ENCODE measurements around the gene TRAF1.

- TF ChIP-seq, protein P1, sequence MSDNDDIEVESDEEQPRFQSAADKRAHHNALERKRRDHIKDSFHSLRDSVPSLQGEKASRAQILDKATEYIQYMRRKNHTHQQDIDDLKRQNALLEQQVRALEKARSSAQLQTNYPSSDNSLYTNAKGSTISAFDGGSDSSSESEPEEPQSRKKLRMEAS (IDR thresholded peaks at IDR 0.05) = no peak
- no peak for TF ChIP-seq CEBPB (IDR thresholded peaks at IDR 0.05; ENCODE audit: low read depth)
- TF ChIP-seq CTCF (IDR thresholded peaks at IDR 0.05 in 2 of 3, conservative IDR thresholded peaks at IDR 0.05 in 1 of 3; ENCODE audit: borderline replicate concordance in 1 of 3, insufficient read depth in 1 of 3, low read depth in 2 of 3, low read length in 2 of 3) = no peak
- no peak for TF ChIP-seq POLR2A (IDR thresholded peaks at IDR 0.05; ENCODE audit: borderline replicate concordance, extremely low read depth, insufficient read depth, insufficient read length)
- no peak for TF ChIP-seq ELF1 (IDR thresholded peaks at IDR 0.05; ENCODE audit: borderline replicate concordance, low read depth)
These were observed 12.3 kb upstream of the TRAF1 start for GRCh38 chr9:120938851-120939250.
